Gastroesophageal sphincter (tissue), 4 donors: ENCODE measurements around the gene TMEM117. TPM values are rescaled to one million over a fixed set of nuclear protein-coding genes. Genes with fewer than 3 reads are reported as not detected.

Experiments used
- ATAC-seq: fragments of 150-250 bp; one replicate; pipeline ENCODE4 v1.9.1; 2016; ENCODE audit warnings: mild to moderate bottlenecking, moderate library complexity
- H3K27ac ChIP-seq, 4 donors: fragments of 200-600 bp; sonication (generic) in 3 of 4; 1 replicate in 3 of 4; 2 replicates in 1 of 4; pipeline ENCODE4 v1.5.1; 2016 to 2019
- H3K27me3 ChIP-seq: fragments of 200-600 bp; sonication (generic); one replicate; pipeline ENCODE4 v1.5.1; 2019
- H3K36me3 ChIP-seq, 2 donors: fragments of 200-600 bp; sonication (generic); one replicate each; pipeline ENCODE4 v1.5.1; 2019; ENCODE audit warnings: control low read depth in 1 of 2
- H3K4me1 ChIP-seq, 3 donors: fragments of 200-600 bp; sonication (generic); 1 replicate in 2 of 3; 2 replicates in 1 of 3; pipeline ENCODE4 v1.5.1; 2016 to 2019; ENCODE audit warnings: control low read depth in 2 of 3
- H3K4me3 ChIP-seq, 2 donors: fragments of 200-600 bp; sonication (generic); one replicate each; pipeline ENCODE4 v1.5.1; 2019; ENCODE audit warnings: mild to moderate bottlenecking in 1 of 2, moderate library complexity in 1 of 2
- H3K9me3 ChIP-seq, 3 donors: fragments of 200-600 bp; sonication (generic); one replicate each; pipeline ENCODE4 v1.5.1; 2017 to 2019; ENCODE audit warnings: control low read depth in 2 of 3
- EP300 ChIP-seq: sonication (generic); formaldehyde crosslinking; IDR thresholded peaks from one replicate; pipeline ENCODE4 v1.6.1; 2017; ENCODE audit warnings: antibody characterized with exemption, mild to moderate bottlenecking
- POLR2A ChIP-seq, 2 donors: fragments of 450-650 bp; IDR thresholded peaks; one replicate each; pipeline ENCODE4 v1.6.1; 2017; ENCODE audit warnings: antibody characterized with exemption in 2 of 2, mild to moderate bottlenecking in 2 of 2, moderate library complexity in 1 of 2
- POLR2AphosphoS5 ChIP-seq: sonication (generic); formaldehyde crosslinking; IDR thresholded peaks from one replicate; pipeline ENCODE4 v1.6.1; 2017; ENCODE audit warnings: antibody characterized with exemption
- WGBS, 2 donors: methylation state at CpG; one replicate each; pipeline ENCODE4 v1.1.5; 2018; ENCODE audit warnings: low coverage in 1 of 2; 5-methylcytosine and 5-hydroxymethylcytosine counted together
- total RNA-seq, 4 donors: library from RNA; depleted of rRNA; stranded (reverse); fragments of >200 nt; gene quantifications; one replicate each; pipeline ENCODE4 v1.1.0, GENCODE V29; 2016
- TF ChIP-seq, protein P1 (sequence below), 4 experiments: fragments of 200-600 bp in 2 of 4; fragments of 450-650 bp in 2 of 4; sonication (generic) in 1 of 4; IDR thresholded peaks; one replicate each; pipeline ENCODE4 v1.5.1; 2017 to 2019; ENCODE audit warnings: antibody characterized with exemption in 4 of 4, mild to moderate bottlenecking in 2 of 4, moderate library complexity in 2 of 4

TMEM117 gene
- total RNA-seq, 4 donors from 2014 or later, result 7.8 to 21.5 (median 12.3) TPM

DNA sequence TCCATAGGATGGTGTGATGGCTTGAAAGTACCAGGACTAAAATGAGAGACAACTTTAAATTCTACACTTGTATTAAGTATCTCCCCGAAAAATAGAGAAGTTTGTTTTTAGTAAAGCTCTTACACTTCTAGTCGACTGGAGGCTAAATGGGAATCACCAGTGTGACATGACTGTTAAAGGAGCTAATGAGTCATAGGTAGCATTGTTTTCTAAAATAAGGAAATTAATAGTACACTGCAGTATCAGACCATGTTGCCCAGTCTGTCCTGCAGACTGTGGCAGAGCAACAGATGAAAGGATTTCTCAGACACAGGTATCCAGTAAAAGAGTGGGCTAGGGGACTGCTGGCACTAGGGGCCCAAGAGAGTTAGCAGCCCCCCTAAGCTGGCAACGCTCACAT, 140.1 kb downstream of the TMEM117 start:
- WGBS, 2 donors, result 85 to 94% methylated on average over 3 of the region's 3 CpGs
- Histone ChIP-seq H3K9me3 (no peaks in the 10 kb centered on the region), H3K4me3 (no peak overlapping the region), H3K27ac (no peak overlapping the region), H3K4me1 (no peaks in the 10 kb centered on the region), H3K36me3 (peaks cover 0 to 5% of the 10 kb centered on the region in 2 donors), H3K27me3 (no peaks in the 10 kb centered on the region)
- no peak for ATAC-seq
- TF ChIP-seq POLR2A (IDR thresholded peaks at IDR 0.05) (no peak), POLR2AphosphoS5 (no peak), EP300 (no peak)
- TF ChIP-seq, protein P1, sequence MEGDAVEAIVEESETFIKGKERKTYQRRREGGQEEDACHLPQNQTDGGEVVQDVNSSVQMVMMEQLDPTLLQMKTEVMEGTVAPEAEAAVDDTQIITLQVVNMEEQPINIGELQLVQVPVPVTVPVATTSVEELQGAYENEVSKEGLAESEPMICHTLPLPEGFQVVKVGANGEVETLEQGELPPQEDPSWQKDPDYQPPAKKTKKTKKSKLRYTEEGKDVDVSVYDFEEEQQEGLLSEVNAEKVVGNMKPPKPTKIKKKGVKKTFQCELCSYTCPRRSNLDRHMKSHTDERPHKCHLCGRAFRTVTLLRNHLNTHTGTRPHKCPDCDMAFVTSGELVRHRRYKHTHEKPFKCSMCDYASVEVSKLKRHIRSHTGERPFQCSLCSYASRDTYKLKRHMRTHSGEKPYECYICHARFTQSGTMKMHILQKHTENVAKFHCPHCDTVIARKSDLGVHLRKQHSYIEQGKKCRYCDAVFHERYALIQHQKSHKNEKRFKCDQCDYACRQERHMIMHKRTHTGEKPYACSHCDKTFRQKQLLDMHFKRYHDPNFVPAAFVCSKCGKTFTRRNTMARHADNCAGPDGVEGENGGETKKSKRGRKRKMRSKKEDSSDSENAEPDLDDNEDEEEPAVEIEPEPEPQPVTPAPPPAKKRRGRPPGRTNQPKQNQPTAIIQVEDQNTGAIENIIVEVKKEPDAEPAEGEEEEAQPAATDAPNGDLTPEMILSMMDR (IDR thresholded peaks at IDR 0.05), result no peak

DNA sequence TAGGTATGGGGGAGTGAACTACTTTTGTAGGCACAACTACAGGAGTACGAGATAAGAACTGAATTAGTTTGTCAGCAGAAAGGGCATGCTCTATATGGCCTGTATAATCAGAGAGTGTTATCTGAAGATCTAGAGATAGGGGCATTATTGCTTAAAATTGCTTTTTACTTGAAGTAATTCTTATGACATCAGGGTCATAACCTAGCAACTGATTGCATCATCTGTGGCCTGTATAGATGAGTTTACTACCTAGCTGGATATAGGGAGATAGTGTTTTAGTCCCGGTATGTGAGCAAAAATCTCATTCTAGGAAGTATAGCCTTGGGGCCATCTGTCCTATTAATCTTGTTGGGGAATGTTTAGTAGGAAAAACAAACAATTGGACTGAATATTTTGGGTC, 142.7 kb downstream of the TMEM117 start:
- H3K9me3 ChIP-seq, result no peaks in the 10 kb centered on the region
- TF ChIP-seq POLR2A (IDR thresholded peaks at IDR 0.05) (no peak), EP300 (no peak), POLR2AphosphoS5 (no peak)
- TF ChIP-seq, protein P1 (IDR thresholded peaks at IDR 0.05), result no peak
- no peak for ATAC-seq
- H3K27ac ChIP-seq, result no peak overlapping the region
- H3K36me3 ChIP-seq, result no peaks in the 10 kb centered on the region
- H3K4me1 ChIP-seq, result no peaks in the 10 kb centered on the region
- no peaks in the 10 kb centered on the region for H3K27me3 ChIP-seq
- H3K4me3 ChIP-seq, result no peak overlapping the region
- WGBS, 2 donors, result 94 to 100% methylated on average over 2 of the region's 2 CpGs

DNA sequence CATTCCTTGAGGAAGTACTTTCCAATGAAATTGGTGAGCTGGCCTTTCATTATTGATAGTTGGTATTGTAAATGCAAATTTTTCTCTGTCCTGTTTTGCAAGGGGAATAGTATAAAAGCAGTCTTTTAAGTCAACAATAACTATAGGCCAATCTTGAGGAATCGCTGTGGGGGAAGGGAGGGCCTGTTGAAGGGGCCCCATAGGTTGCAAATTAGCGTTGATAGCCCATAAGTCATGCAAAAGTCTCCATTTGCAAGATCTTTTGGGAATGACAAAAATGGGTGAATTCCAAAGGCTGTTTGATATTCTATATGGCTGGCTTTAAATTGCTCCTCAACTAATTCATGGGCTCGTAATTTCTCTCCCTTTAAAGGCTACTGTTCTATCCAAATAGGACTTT, 143.6 kb downstream of the TMEM117 start:
- no peaks in the 10 kb centered on the region for H3K9me3 ChIP-seq
- H3K4me3 ChIP-seq, result no peak overlapping the region
- ATAC-seq, result no peak
- 81 to 100% methylated on average over 2 to 3 of the region's 3 CpGs for WGBS, 2 donors
- no peaks in the 10 kb centered on the region for H3K4me1 ChIP-seq
- H3K27me3 ChIP-seq, result no peaks in the 10 kb centered on the region
- no peaks in the 10 kb centered on the region for H3K36me3 ChIP-seq
- TF ChIP-seq, protein P1 (IDR thresholded peaks at IDR 0.05), result no peak
- no peak for TF ChIP-seq POLR2A (IDR thresholded peaks at IDR 0.05)
- no peak for TF ChIP-seq EP300
- TF ChIP-seq POLR2AphosphoS5, result no peak
- no peak overlapping the region for H3K27ac ChIP-seq

DNA sequence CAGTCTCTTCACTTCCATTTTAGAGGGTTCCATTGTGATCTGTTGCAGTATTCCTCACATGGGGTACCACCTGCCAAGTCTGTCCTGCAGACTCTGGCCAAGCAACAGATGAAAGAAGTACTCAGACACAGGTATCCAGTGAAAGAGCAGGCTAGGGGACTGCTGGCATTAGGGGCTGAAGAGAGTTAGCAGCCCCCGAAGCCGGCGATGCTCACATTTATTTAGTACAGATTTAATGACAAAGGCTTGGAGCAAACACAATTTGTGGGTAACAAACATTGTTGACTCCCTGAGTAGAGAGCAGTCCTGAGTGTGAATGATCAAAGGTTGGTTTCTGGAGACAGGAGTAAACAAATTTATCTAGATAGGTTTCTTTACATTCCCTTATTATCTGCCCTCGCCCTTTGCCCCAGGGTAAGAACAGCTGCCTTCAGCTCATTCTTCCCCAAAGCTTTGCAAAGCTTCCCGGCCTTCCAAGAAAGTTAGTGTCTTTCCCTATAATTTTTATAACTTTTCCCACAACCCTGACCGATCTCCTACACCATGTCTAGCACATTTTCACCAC, 144.8 kb downstream of the TMEM117 start:
- TF ChIP-seq POLR2AphosphoS5 (no peak), EP300 (no peak), POLR2A (IDR thresholded peaks at IDR 0.05) (no peak)
- TF ChIP-seq, protein P1 (IDR thresholded peaks at IDR 0.05), result no peak
- ATAC-seq, result no peak
- Histone ChIP-seq H3K36me3 (no peaks in the 10 kb centered on the region), H3K4me1 (no peaks in the 10 kb centered on the region), H3K9me3 (no peaks in the 10 kb centered on the region), H3K4me3 (no peak overlapping the region), H3K27me3 (no peaks in the 10 kb centered on the region), H3K27ac (no peak overlapping the region)
- 84 to 99% methylated on average over 3 to 6 of the region's 6 CpGs for WGBS, 2 donors

DNA sequence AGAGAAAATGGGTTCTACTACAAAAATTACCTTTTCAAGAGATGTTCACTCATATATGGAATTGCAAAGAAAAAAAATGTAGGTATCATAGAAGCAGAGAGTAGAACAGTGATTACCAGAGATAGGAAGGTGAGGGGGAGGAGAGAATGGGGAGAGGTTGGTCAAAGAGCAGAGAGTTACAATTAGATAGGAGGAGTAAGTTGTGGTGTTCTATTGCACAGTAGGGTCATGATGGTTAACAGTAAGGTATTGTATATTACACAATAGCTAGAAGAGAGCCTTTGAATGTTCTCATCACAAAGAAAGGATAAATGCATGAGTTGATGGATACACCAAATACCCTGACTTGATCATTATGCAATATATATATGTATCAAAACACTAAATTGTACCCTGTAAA, 145.8 kb downstream of the TMEM117 start:
- H3K9me3 ChIP-seq, result no peaks in the 10 kb centered on the region
- H3K27ac ChIP-seq, result no peak overlapping the region
- no peaks in the 10 kb centered on the region for H3K27me3 ChIP-seq
- ATAC-seq, result no peak
- H3K36me3 ChIP-seq, result no peaks in the 10 kb centered on the region
- no peak overlapping the region for H3K4me3 ChIP-seq
- no peak for TF ChIP-seq EP300
- TF ChIP-seq, protein P1 (IDR thresholded peaks at IDR 0.05), result no peak
- TF ChIP-seq POLR2AphosphoS5, result no peak
- no peak for TF ChIP-seq POLR2A (IDR thresholded peaks at IDR 0.05)
- H3K4me1 ChIP-seq, result no peaks in the 10 kb centered on the region
